Neural cell (in vitro differentiated cells): ENCODE results near the gene CMPK2. TPM values are rescaled to one million over a fixed set of nuclear protein-coding genes. Genes with fewer than 3 reads are reported as not detected.
"Not testable (repeated sequence)": the region's sequence is repeated elsewhere in the genome, so short reads cannot be mapped to it uniquely, and the experiment has no call there.

Source experiments
- H2AFZ ChIP-seq: fragments of 200-600, 300-800 bp; sonication (generic), shearing (Covaris generic); 2 replicates; pipeline ENCODE4 v1.6.0; 2014; ENCODE audit warnings: low read depth, mild to moderate bottlenecking, antibody characterized with exemption, low read length, moderate library complexity
- H3F3A ChIP-seq: fragments of 200-600 bp; shearing (Covaris generic); 2 replicates; pipeline ENCODE4 v1.6.1; 2016; ENCODE audit warnings: mild to moderate bottlenecking, moderate library complexity, mixed read lengths, antibody characterized with exemption, low read length; ENCODE audit not compliant: insufficient read depth, poor library complexity, severe bottlenecking
- H3K27ac ChIP-seq: fragments of 200-600, 300-800 bp; sonication (generic), shearing (Covaris generic); 2 replicates; pipeline ENCODE4 v1.5.1; 2014; ENCODE audit warnings: mild to moderate bottlenecking, low read length, moderate library complexity
- H3K27me3 ChIP-seq: fragments of 300-800, 200-600 bp; sonication (generic), shearing (Covaris generic); 2 replicates; pipeline ENCODE4 v1.6.0; 2014; ENCODE audit warnings: mild to moderate bottlenecking, low read depth, low read length, moderate library complexity; ENCODE audit not compliant: insufficient read depth
- H3K36me3 ChIP-seq: fragments of 300-800, 200-600 bp; sonication (generic), shearing (Covaris generic); 2 replicates; pipeline ENCODE4 v1.5.1; 2014; ENCODE audit warnings: mild to moderate bottlenecking, antibody characterized with exemption, low read length, moderate library complexity; ENCODE audit not compliant: insufficient read depth
- H3K4me2 ChIP-seq: fragments of 300-800, 200-600 bp; sonication (generic), shearing (Covaris generic); 2 replicates; pipeline ENCODE4 v1.6.0; 2014; ENCODE audit warnings: mild to moderate bottlenecking, low read length
- H3K4me3 ChIP-seq: fragments of 300-800, 200-600 bp; sonication (generic), shearing (Covaris generic); 2 replicates; pipeline ENCODE4 v1.5.1; 2014; ENCODE audit warnings: mild to moderate bottlenecking, low read length, moderate library complexity
- H3K79me2 ChIP-seq: fragments of 200-600 bp; shearing (Covaris generic); replicated peaks from 2 replicates; pipeline ENCODE4 v1.6.0; 2014; ENCODE audit warnings: mild to moderate bottlenecking, low read length, moderate library complexity; ENCODE audit not compliant: insufficient read depth
- H3K9ac ChIP-seq: fragments of 300-800, 200-600 bp; sonication (generic), shearing (Covaris generic); 2 replicates; pipeline ENCODE4 v1.6.1; 2016; ENCODE audit warnings: mild to moderate bottlenecking, low read length, mixed read lengths
- H3K9me2 ChIP-seq: fragments of 200-600 bp; shearing (Covaris generic); 2 replicates; pipeline ENCODE4 v1.6.1; 2016; ENCODE audit warnings: mild to moderate bottlenecking, low read length, mixed read lengths; ENCODE audit not compliant: insufficient read depth
- H3K9me3 ChIP-seq: fragments of 200-600, 300-800 bp; sonication (generic), shearing (Covaris generic); 2 replicates; pipeline ENCODE4 v1.6.1; 2016; ENCODE audit warnings: mild to moderate bottlenecking, mixed run types, low read length, moderate library complexity, mixed read lengths
- H4K20me1 ChIP-seq: fragments of 200-600 bp; shearing (Covaris generic); 2 replicates; pipeline ENCODE4 v1.6.1; 2016; ENCODE audit warnings: mild to moderate bottlenecking, mixed run types; ENCODE audit not compliant: insufficient read depth
- EP300 ChIP-seq: fragments of 450-650 bp; conservative IDR thresholded peaks from 2 replicates; pipeline ENCODE4 v1.6.1; 2014; ENCODE audit warnings: antibody characterized with exemption, mild to moderate bottlenecking, moderate library complexity; ENCODE audit not compliant: poor library complexity, severe bottlenecking
- EZH2 ChIP-seq: fragments of 200-600, 300-800 bp; shearing (Covaris generic), sonication (generic); IDR thresholded peaks from 2 replicates; pipeline ENCODE4 v1.6.1; 2014; ENCODE audit warnings: antibody characterized with exemption, low read length, borderline replicate concordance, mild to moderate bottlenecking; ENCODE audit not compliant: insufficient read depth, poor library complexity, severe bottlenecking
- MXI1 ChIP-seq: fragments of 450-650 bp; conservative IDR thresholded peaks from 2 replicates; pipeline ENCODE4 v1.6.1; 2014; ENCODE audit warnings: antibody characterized with exemption, mild to moderate bottlenecking; ENCODE audit not compliant: poor library complexity, severe bottlenecking
- POLR2AphosphoS5 ChIP-seq: IDR thresholded peaks from 2 replicates; pipeline ENCODE4 v1.6.1; 2012
- RAD21 ChIP-seq: fragments of 450-650 bp; conservative IDR thresholded peaks from 2 replicates; pipeline ENCODE4 v1.6.1; 2014; ENCODE audit warnings: antibody characterized with exemption, mild to moderate bottlenecking, moderate library complexity
- SMC3 ChIP-seq: fragments of 450-650 bp; conservative IDR thresholded peaks from 2 replicates; pipeline ENCODE4 v1.6.1; 2014; ENCODE audit warnings: antibody characterized with exemption, mild to moderate bottlenecking, moderate library complexity; ENCODE audit not compliant: poor library complexity
- TAF1 ChIP-seq: IDR thresholded peaks from 2 replicates; pipeline ENCODE4 v1.6.1; 2012; ENCODE audit warnings: low read depth
- polyA plus RNA-seq: library from polyadenylated mRNA; depleted of rRNA; stranded (reverse); fragments of >200 nt; gene quantifications from 2 replicates; pipeline ENCODE4 v1.2.3, GENCODE V29; 2014
- TF ChIP-seq, protein P1 (sequence below): IDR thresholded peaks from 2 replicates; pipeline ENCODE4 v1.6.1; 2012; ENCODE audit warnings: borderline replicate concordance
- TF ChIP-seq, protein P2 (sequence below): fragments of 450-650 bp; IDR thresholded peaks from 2 replicates; pipeline ENCODE4 v1.5.1; 2014; ENCODE audit warnings: antibody characterized with exemption, mild to moderate bottlenecking, moderate library complexity; ENCODE audit not compliant: poor library complexity, severe bottlenecking

Gene CMPK2
- polyA plus RNA-seq, 1 donor from 2014 or later, result 6.5 TPM

DNA sequence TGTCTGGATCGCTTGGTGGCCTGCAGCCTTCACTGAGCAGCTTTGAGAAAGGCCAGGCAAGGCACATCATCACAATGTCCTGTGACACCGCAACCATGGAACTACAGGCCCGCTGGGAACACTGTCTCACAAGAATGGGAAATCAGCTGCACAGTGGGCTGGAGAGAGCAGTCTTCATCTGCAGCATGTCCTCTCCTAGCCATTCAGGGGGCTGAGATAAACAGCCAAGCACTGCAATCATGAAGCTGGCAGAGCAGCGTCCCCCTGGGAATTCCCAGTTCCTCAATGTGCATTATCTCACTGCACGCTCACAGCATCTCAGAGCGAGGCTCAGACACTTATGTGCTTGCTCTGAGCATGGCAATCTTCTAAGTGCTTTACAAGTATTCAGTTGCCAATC, 1.9 kb downstream of the CMPK2 start:
- Histone ChIP-seq H3K9me3 (no peaks in the 10 kb centered on the region), H3F3A (peaks cover 3% of the 10 kb centered on the region), H3K9me2 (no peaks in the 10 kb centered on the region), H3K9ac (peak overlapping the region; percentile 21), H3K36me3 (no peaks in the 10 kb centered on the region), H3K4me3 (no peak overlapping the region), H3K79me2 (no peaks in the 10 kb centered on the region), H3K27ac (peak overlapping the region; percentile 64), H3K27me3 (peaks cover 16% of the 10 kb centered on the region), H4K20me1 (no peaks in the 10 kb centered on the region), H3K4me2 (no peak overlapping the region), H2AFZ (no peak overlapping the region)
- TF ChIP-seq MXI1 (no peak), TAF1 (no peak), EP300 (peak; percentile 65), POLR2AphosphoS5 (peak; percentile 75)
- TF ChIP-seq, protein P1, sequence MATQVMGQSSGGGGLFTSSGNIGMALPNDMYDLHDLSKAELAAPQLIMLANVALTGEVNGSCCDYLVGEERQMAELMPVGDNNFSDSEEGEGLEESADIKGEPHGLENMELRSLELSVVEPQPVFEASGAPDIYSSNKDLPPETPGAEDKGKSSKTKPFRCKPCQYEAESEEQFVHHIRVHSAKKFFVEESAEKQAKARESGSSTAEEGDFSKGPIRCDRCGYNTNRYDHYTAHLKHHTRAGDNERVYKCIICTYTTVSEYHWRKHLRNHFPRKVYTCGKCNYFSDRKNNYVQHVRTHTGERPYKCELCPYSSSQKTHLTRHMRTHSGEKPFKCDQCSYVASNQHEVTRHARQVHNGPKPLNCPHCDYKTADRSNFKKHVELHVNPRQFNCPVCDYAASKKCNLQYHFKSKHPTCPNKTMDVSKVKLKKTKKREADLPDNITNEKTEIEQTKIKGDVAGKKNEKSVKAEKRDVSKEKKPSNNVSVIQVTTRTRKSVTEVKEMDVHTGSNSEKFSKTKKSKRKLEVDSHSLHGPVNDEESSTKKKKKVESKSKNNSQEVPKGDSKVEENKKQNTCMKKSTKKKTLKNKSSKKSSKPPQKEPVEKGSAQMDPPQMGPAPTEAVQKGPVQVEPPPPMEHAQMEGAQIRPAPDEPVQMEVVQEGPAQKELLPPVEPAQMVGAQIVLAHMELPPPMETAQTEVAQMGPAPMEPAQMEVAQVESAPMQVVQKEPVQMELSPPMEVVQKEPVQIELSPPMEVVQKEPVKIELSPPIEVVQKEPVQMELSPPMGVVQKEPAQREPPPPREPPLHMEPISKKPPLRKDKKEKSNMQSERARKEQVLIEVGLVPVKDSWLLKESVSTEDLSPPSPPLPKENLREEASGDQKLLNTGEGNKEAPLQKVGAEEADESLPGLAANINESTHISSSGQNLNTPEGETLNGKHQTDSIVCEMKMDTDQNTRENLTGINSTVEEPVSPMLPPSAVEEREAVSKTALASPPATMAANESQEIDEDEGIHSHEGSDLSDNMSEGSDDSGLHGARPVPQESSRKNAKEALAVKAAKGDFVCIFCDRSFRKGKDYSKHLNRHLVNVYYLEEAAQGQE, result peak; percentile 63

DNA sequence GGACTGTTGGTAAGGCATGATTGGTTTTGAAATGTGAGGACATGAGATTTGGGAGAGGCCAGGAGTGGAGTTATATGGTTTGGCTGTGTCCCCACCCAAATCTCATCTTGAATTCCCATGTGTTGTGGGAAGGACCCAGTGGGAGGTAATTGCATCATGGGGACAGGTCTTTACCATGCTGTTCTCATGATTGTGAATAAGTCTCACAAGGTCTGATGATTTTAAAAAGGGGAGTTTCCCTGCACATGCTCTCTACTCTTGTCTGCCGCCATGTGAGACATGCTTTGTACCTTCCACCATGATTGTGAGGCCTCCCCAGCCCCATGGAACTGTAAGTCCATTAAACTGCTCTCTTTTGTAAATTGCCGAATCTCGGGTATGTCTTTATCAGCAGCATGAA, 5.4 kb downstream of the CMPK2 start:
- TF ChIP-seq EP300 (no peak), POLR2AphosphoS5 (no peak), MXI1 (no peak), EZH2 (no peak), RAD21 (no peak), TAF1 (no peak), SMC3 (no peak)
- TF ChIP-seq, protein P1, result no peak
- TF ChIP-seq, protein P2, sequence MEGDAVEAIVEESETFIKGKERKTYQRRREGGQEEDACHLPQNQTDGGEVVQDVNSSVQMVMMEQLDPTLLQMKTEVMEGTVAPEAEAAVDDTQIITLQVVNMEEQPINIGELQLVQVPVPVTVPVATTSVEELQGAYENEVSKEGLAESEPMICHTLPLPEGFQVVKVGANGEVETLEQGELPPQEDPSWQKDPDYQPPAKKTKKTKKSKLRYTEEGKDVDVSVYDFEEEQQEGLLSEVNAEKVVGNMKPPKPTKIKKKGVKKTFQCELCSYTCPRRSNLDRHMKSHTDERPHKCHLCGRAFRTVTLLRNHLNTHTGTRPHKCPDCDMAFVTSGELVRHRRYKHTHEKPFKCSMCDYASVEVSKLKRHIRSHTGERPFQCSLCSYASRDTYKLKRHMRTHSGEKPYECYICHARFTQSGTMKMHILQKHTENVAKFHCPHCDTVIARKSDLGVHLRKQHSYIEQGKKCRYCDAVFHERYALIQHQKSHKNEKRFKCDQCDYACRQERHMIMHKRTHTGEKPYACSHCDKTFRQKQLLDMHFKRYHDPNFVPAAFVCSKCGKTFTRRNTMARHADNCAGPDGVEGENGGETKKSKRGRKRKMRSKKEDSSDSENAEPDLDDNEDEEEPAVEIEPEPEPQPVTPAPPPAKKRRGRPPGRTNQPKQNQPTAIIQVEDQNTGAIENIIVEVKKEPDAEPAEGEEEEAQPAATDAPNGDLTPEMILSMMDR, result no peak
- Histone ChIP-seq H3K9me3 (no peaks in the 10 kb centered on the region), H3K9ac (no peak overlapping the region), H3K36me3 (no peaks in the 10 kb centered on the region), H3K27me3 (peaks cover 6% of the 10 kb centered on the region), H3F3A (no peaks in the 10 kb centered on the region), H4K20me1 (no peaks in the 10 kb centered on the region), H3K4me3 (no peak overlapping the region), H3K9me2 (no peaks in the 10 kb centered on the region), H2AFZ (no peak overlapping the region), H3K79me2 (no peaks in the 10 kb centered on the region), H3K27ac (no peak overlapping the region), H3K4me2 (no peak overlapping the region)

DNA sequence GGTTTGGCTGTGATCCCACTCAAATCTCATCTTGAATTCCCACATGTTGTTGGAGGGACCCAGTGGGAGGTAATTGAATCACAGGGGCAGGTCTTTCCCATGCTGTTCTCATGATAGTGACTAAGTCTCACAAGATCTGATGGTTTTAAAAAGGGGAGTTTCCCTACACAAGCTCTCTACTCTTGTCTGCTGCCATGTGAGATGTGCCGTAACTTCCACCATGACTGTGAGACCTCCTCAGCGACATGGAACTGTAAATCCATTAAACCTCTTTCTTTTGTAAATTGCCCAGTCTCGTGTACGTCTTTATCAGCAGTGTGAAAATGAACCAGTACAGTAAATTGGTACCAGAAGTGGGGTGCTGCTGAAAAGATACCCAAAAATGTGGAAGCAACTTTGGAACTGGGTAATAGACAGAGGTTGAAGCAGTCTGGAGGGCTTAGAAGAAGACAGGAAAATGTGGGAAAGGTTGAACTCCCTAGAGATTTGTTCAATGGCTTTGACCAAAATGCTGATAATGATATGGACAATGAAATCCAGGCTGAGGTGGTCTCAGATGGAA, 7.2 kb downstream of the CMPK2 start:
- not testable (repeated sequence) for H3K9me2 ChIP-seq, H3K36me3 ChIP-seq, H3K4me2 ChIP-seq, H3K4me3 ChIP-seq, H3K79me2 ChIP-seq, H3K9me3 ChIP-seq, H2AFZ ChIP-seq, H3K27me3 ChIP-seq, H3K27ac ChIP-seq, H4K20me1 ChIP-seq, H3F3A ChIP-seq, H3K9ac ChIP-seq
